ENCODE measurements around the gene DLG5.
A peak's percentile ranks its signal among the peaks of the same experiment; 100 is the strongest.

DNA sequence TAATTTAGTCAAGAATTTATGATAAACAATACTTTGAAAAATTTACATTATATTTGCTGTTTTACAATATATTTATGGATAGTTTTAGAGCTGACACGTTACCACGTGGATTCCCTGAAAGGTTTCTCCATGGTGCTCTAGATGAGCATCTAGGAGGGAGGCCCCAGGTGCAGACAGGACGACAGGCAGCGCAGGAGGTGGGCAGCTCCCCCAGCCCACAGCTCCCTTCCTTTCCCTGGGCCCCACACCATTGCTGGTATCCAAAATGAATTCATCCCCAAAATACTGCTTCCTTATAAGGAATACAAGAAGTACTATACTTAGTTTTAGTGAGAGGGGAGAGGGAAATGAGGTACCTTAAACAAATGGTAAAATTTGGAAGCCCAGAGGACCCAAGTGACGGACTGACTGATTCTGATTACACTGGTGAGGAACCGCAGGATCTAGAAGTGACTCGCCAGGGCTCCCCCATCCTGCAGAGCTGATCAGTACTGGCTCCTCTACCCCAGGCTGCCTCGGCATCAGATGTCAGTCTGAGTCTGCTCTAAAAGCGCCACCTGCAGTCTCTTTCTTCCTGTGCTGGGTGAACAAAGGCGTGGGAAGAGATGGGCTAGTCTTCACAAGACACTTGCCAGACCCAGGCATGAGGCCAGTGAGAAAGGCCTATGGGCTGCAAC, 89.2 kb downstream of the DLG5 start:
- TF ChIP-seq, protein P1, sequence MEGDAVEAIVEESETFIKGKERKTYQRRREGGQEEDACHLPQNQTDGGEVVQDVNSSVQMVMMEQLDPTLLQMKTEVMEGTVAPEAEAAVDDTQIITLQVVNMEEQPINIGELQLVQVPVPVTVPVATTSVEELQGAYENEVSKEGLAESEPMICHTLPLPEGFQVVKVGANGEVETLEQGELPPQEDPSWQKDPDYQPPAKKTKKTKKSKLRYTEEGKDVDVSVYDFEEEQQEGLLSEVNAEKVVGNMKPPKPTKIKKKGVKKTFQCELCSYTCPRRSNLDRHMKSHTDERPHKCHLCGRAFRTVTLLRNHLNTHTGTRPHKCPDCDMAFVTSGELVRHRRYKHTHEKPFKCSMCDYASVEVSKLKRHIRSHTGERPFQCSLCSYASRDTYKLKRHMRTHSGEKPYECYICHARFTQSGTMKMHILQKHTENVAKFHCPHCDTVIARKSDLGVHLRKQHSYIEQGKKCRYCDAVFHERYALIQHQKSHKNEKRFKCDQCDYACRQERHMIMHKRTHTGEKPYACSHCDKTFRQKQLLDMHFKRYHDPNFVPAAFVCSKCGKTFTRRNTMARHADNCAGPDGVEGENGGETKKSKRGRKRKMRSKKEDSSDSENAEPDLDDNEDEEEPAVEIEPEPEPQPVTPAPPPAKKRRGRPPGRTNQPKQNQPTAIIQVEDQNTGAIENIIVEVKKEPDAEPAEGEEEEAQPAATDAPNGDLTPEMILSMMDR (IDR thresholded peaks at IDR 0.05), result peak; percentile 60
- TF ChIP-seq EZH2phosphoT487 (IDR thresholded peaks at IDR 0.05), result no peak
